Bone marrow (tissue), 2 donors: ENCODE data around the gene TM6SF1.
"Not testable (repeated sequence)": the region's sequence is repeated elsewhere in the genome, so short reads cannot be mapped to it uniquely, and the experiment has no call there.

Source experiments
- DNase-seq, 2 donors: peaks; one replicate each; lab custom pipeline; 2025; lab: John Stamatoyannopoulos, UW

Gene TM6SF1

GRCh38 chr15:83088876-83089275, 18.6 kb upstream of the TM6SF1 start:
- no peak for DNase-seq

GRCh38 chr15:83090465-83090864, 17.0 kb upstream of the TM6SF1 start:
- no peak for DNase-seq

GRCh38 chr15:83091965-83092308, 15.5 kb upstream of the TM6SF1 start:
- not testable (repeated sequence) for DNase-seq

GRCh38 chr15:83092309-83092976, 15.0 kb upstream of the TM6SF1 start:
- DNase-seq: peak; percentile 17 to 70

GRCh38 chr15:83094583-83094982, 12.9 kb upstream of the TM6SF1 start:
- DNase-seq: no peak

GRCh38 chr15:83098079-83098478, 9.4 kb upstream of the TM6SF1 start:
- DNase-seq: no peak

GRCh38 chr15:83099290-83099689, 8.2 kb upstream of the TM6SF1 start:
- no peak for DNase-seq

- DNase-seq: no peak
Observed at GRCh38 chr15:83100097-83100646, 7.3 kb upstream of the TM6SF1 start.

- no peak for DNase-seq
Observed at GRCh38 chr15:83102346-83102745, 5.1 kb upstream of the TM6SF1 start.

GRCh38 chr15:83104141-83104540, 3.3 kb upstream of the TM6SF1 start:
- DNase-seq: no peak

GRCh38 chr15:83105440-83105839, 2.0 kb upstream of the TM6SF1 start:
- no peak for DNase-seq

GRCh38 chr15:83107841-83108181, 366 bp downstream of the TM6SF1 start:
- no peak for DNase-seq

- peak; percentile 49 to 88 for DNase-seq
Observed at GRCh38 chr15:83108266-83109219, 1.1 kb downstream of the TM6SF1 start.

GRCh38 chr15:83109532-83109931, 2.1 kb downstream of the TM6SF1 start:
- DNase-seq: no peak

GRCh38 chr15:83110381-83110780, 2.9 kb downstream of the TM6SF1 start:
- no peak for DNase-seq

- no peak for DNase-seq
Observed at GRCh38 chr15:83111149-83111548, 3.7 kb downstream of the TM6SF1 start.

GRCh38 chr15:83112233-83112955, 4.9 kb downstream of the TM6SF1 start:
- no peak for DNase-seq

GRCh38 chr15:83112956-83113299, 5.5 kb downstream of the TM6SF1 start:
- DNase-seq: no peak

GRCh38 chr15:83113881-83114674, 6.6 kb downstream of the TM6SF1 start:
- no peak for DNase-seq

GRCh38 chr15:83114856-83115255, 7.4 kb downstream of the TM6SF1 start:
- no peak for DNase-seq

GRCh38 chr15:83115410-83115809, 8.0 kb downstream of the TM6SF1 start:
- no peak for DNase-seq
